Liver (tissue), 9 donors: Measurements from ENCODE around the gene TAAR9. TPM values are rescaled to one million over a fixed set of nuclear protein-coding genes. Genes with fewer than 3 reads are reported as not detected.

Source experiments
- DNase-seq: peaks from one replicate; pipeline ENCODE4 v3.0.0-alpha.2; 2017; ENCODE audit warnings: low spot score
- H3K27ac ChIP-seq, 2 donors: one replicate each; pipeline ENCODE4 v1.7.0; 2013; ENCODE audit warnings: inconsistent platforms in 2 of 2, low read length in 2 of 2, control low read depth in 1 of 2, low read depth in 1 of 2, mild to moderate bottlenecking in 1 of 2
- H3K27me3 ChIP-seq, 4 donors: one replicate each; pipeline versions ENCODE4 v1.6.1 to v1.7.0; 2013; ENCODE audit warnings: low read length in 3 of 4, inconsistent platforms in 1 of 4, mild to moderate bottlenecking in 1 of 4, moderate library complexity in 1 of 4; ENCODE audit not compliant: control insufficient read depth in 4 of 4, insufficient read depth in 4 of 4
- H3K36me3 ChIP-seq, 4 donors: one replicate each; pipeline versions ENCODE4 v1.6.1 to v1.7.0; 2013; ENCODE audit warnings: low read length in 3 of 4, mild to moderate bottlenecking in 3 of 4, low read depth in 1 of 4, moderate library complexity in 1 of 4; ENCODE audit not compliant: control insufficient read depth in 4 of 4, insufficient read depth in 3 of 4
- H3K4me1 ChIP-seq, 4 donors: one replicate each; pipeline versions ENCODE4 v1.6.1 to v1.7.0; 2013; ENCODE audit warnings: low read length in 3 of 4, mild to moderate bottlenecking in 3 of 4, moderate library complexity in 1 of 4; ENCODE audit not compliant: control insufficient read depth in 4 of 4, insufficient read depth in 4 of 4
- H3K4me3 ChIP-seq, 3 donors: one replicate each; pipeline versions ENCODE4 v1.6.1 to v1.7.0; 2013; ENCODE audit warnings: low read length in 3 of 3, control low read depth in 1 of 3, low read depth in 1 of 3, mild to moderate bottlenecking in 1 of 3
- H3K9ac ChIP-seq, 2 donors: one replicate each; pipeline ENCODE4 v1.7.0; 2013; ENCODE audit warnings: low read length in 2 of 2, mild to moderate bottlenecking in 2 of 2, moderate library complexity in 2 of 2, control low read depth in 1 of 2, low read depth in 1 of 2
- H3K9me3 ChIP-seq, 4 donors: one replicate each; pipeline versions ENCODE4 v1.6.1 to v1.7.0; 2013; ENCODE audit warnings: low read length in 3 of 4; ENCODE audit not compliant: control insufficient read depth in 4 of 4
- ATF3 ChIP-seq: IDR thresholded peaks from 2 replicates; pipeline ENCODE4 v1.6.1; 2016; ENCODE audit warnings: antibody characterized with exemption
- CTCF ChIP-seq: fragments of 150-350 bp; IDR thresholded peaks from 2 replicates; pipeline ENCODE4 v1.5.1; 2017; ENCODE audit warnings: improper control_type of control experiment, low read depth, low read length; ENCODE audit not compliant: missing input control
- EGR1 ChIP-seq, 2 donors: IDR thresholded peaks; 2 replicates each; pipeline ENCODE4 v1.6.1; 2016 to 2018; ENCODE audit warnings: antibody characterized with exemption in 2 of 2, low read depth in 2 of 2
- FOXA1 ChIP-seq: IDR thresholded peaks from 2 replicates; pipeline ENCODE4 v1.6.1; 2016; ENCODE audit warnings: antibody characterized with exemption
- FOXA2 ChIP-seq: IDR thresholded peaks from 2 replicates; pipeline ENCODE4 v1.6.1; 2016; ENCODE audit warnings: antibody characterized with exemption
- HNF4G ChIP-seq: IDR thresholded peaks from 2 replicates; pipeline ENCODE4 v1.6.1; 2016; ENCODE audit warnings: antibody characterized with exemption
- JUND ChIP-seq, 2 donors: IDR thresholded peaks; 2 replicates each; pipeline ENCODE4 v1.6.1; 2016; ENCODE audit warnings: antibody characterized with exemption in 2 of 2
- MAX ChIP-seq: IDR thresholded peaks from 2 replicates; pipeline ENCODE4 v1.6.1; 2016; ENCODE audit warnings: antibody characterized with exemption
- NR2F2 ChIP-seq: IDR thresholded peaks from 2 replicates; pipeline ENCODE4 v1.6.1; 2016; ENCODE audit warnings: antibody characterized with exemption
- RAD21 ChIP-seq, 2 donors: IDR thresholded peaks; 2 replicates each; pipeline ENCODE4 v1.6.1; 2016; ENCODE audit warnings: antibody characterized with exemption in 2 of 2, mild to moderate bottlenecking in 2 of 2
- REST ChIP-seq: IDR thresholded peaks from 2 replicates; pipeline ENCODE4 v1.6.1; 2016; ENCODE audit warnings: antibody characterized with exemption, mild to moderate bottlenecking
- RXRA ChIP-seq, 2 donors: IDR thresholded peaks; 2 replicates each; pipeline ENCODE4 v1.6.1; 2017 to 2018; ENCODE audit warnings: antibody characterized with exemption in 2 of 2, mild to moderate bottlenecking in 1 of 2
- TAF1 ChIP-seq: conservative IDR thresholded peaks from 2 replicates; pipeline ENCODE4 v1.6.1; 2016; ENCODE audit warnings: antibody characterized with exemption, mild to moderate bottlenecking
- YY1 ChIP-seq: IDR thresholded peaks from 2 replicates; pipeline ENCODE4 v1.6.1; 2016; ENCODE audit warnings: antibody characterized with exemption, mild to moderate bottlenecking
- WGBS: extraction: QIAGEN DNeasy Blood & Tissue Kit; methylation state at CpG from one replicate; pipeline ENCODE4 v1.1.7; 2013; 5-methylcytosine and 5-hydroxymethylcytosine counted together
- polyA plus RNA-seq, 2 donors: library from polyadenylated mRNA; stranded (reverse) in 1 of 2; unstranded in 1 of 2; fragments of 200-250 nt in 1 of 2; fragments of >200 nt in 1 of 2; fragmentation: Nextera tagmentation in 1 of 2; extraction: Ambion mirVana in 1 of 2; gene quantifications; one replicate each; pipeline versions ENCODE4 v1.2.1 to v1.2.3, GENCODE V29; 2013 to 2015
- total RNA-seq, 2 donors: library from RNA; depleted of rRNA; stranded (reverse); fragments of >200 nt; gene quantifications; one replicate each; pipeline ENCODE4 v1.2.3, GENCODE V29; 2014
- donor health status: healthy.
- donor health status: healthy.
- donor health status: healthy.
- donor health status: healthy.
- donor health status: healthy.

The TAAR9 gene
- total and polyA plus RNA-seq, 4 donors: not detected

GRCh38 chr6:132490478-132491204 lies 47.4 kb upstream of the TAAR9 start:
- peak overlapping the region in 1 of 2 donors; percentile 43 for H3K9ac ChIP-seq

More at GRCh38 chr6:132490478-132491204, 47.4 kb upstream of the TAAR9 start:
- Histone ChIP-seq H3K27ac (peak overlapping the region in 1 of 2 donors; percentile 62), H3K4me1 (peaks cover 0 to 6% (median 0%) of the 10 kb centered on the region in 4 donors), H3K4me3 (no peak overlapping the region), H3K27me3 (no peaks in the 10 kb centered on the region), H3K36me3 (no peaks in the 10 kb centered on the region), H3K9me3 (no peaks in the 10 kb centered on the region)
- TF ChIP-seq FOXA2: no peak
- no peak for TF ChIP-seq HNF4G
- TF ChIP-seq CTCF: no peak
- no peak for TF ChIP-seq RAD21 (IDR thresholded peaks at IDR 0.05)
- TF ChIP-seq JUND (IDR thresholded peaks at IDR 0.05): no peak
- TF ChIP-seq REST: no peak
- TF ChIP-seq TAF1: no peak
- no peak for TF ChIP-seq EGR1 (IDR thresholded peaks at IDR 0.05; ENCODE audit: low read depth in 2 of 2)
- no peak for TF ChIP-seq ATF3
- TF ChIP-seq NR2F2: no peak
- TF ChIP-seq RXRA (IDR thresholded peaks at IDR 0.05): no peak
- no peak for TF ChIP-seq FOXA1
- TF ChIP-seq MAX: no peak
- no peak for TF ChIP-seq YY1
- WGBS: 82% methylated on average over 10 of the region's 10 CpGs
- no peak for DNase-seq
